HuH-7 (cell line): Measurements from ENCODE around the gene PRR12.

ENCODE experiments used
- DNase-seq: peaks from one replicate; pipeline ENCODE4 v3.0.0; 2011; ENCODE audit warnings: low spot score

The PRR12 gene

GRCh38 chr19:49560358-49560900 lies 30.6 kb upstream of the PRR12 start:
- DNase-seq, result no peak

- DNase-seq, result no peak
These were observed 26.4 kb upstream of the PRR12 start for GRCh38 chr19:49564616-49565045.

GRCh38 chr19:49565261-49565660 lies 25.7 kb upstream of the PRR12 start:
- DNase-seq, result no peak

DNA sequence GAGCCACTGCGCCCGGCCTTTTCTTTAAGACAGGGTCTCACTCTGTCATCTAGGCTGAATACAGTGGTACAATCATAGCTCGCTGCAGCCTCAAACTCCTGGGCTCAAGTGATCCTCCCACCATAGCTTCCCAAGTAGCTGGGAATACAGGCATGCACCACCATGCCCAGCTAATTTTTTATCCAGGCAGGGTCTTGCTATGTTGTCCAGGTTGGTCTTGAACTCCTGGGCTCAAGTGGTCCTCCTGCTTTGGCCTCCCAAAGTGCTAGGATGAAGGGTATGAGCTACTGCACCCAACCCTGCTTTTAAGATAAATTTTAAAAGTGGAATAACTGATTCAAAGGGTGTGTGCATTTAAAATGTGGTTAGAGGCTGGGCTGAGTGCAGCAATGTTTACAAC lies 24.7 kb upstream of the PRR12 start:
- no peak for DNase-seq

DNA sequence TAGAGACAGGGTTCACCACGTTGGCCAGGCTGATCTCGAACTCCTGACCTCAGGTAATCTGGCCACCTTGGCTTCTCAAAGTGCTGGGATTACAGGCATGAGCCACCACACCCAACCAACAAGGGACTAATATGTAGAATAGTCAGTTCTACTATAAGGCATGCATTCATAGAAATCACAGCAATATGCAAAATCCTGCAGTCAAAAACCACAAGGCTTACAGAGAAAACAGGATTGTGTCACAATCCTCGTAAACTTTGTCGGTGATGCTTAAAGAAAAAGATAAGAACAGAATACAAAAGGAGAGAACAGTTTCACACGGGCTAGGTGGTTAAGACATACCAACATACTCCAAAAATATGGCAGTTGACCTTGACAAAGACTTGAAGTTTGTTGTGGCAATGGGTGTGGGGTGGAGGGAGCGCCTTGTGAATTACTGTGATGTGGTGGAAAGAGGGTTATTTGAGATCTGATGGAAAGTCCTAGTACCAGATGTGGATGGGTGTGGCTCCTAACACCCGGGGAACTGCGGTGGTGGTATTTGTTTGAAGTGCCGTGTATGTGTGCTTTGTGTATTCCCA lies 23.0 kb upstream of the PRR12 start:
- no peak for DNase-seq

- peak; percentile 72 for DNase-seq
These were observed 20.7 kb upstream of the PRR12 start for GRCh38 chr19:49570138-49570856.

DNA sequence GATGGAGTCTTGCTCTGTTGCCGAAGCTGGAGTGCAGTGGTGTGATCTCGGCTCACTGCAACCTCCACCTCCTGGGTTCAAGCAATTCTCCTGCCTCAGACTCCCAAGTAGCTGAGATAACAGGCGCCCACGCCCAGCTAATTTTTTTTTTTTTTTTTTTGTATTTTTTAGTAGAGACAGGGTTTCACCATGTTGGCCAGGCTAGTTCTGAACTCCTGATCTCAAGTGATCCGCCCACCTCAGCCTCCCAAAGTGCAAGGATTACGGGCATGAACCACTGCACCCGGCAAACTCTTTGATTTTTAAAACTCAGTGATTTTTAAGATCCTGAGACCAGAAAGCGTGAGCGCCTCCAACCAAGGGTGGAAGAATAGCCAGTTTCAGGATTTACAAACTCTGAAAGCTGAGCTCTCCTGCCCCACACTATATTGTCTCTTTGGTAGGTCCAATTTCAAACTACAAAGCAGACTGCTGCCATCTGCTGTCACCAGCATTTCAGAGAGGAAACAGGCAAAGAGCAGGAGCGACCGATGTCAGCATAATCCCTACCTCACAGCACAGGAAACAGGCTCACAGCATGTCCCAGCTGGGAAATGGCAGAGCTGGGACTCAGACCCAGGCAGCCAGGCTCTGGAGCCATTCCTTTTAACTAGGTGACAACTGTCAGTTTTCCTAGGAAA lies 19.8 kb upstream of the PRR12 start:
- no peak for DNase-seq

GRCh38 chr19:49573009-49573408 lies 18.0 kb upstream of the PRR12 start:
- no peak for DNase-seq

GRCh38 chr19:49573425-49573824 lies 17.6 kb upstream of the PRR12 start:
- no peak for DNase-seq

DNA sequence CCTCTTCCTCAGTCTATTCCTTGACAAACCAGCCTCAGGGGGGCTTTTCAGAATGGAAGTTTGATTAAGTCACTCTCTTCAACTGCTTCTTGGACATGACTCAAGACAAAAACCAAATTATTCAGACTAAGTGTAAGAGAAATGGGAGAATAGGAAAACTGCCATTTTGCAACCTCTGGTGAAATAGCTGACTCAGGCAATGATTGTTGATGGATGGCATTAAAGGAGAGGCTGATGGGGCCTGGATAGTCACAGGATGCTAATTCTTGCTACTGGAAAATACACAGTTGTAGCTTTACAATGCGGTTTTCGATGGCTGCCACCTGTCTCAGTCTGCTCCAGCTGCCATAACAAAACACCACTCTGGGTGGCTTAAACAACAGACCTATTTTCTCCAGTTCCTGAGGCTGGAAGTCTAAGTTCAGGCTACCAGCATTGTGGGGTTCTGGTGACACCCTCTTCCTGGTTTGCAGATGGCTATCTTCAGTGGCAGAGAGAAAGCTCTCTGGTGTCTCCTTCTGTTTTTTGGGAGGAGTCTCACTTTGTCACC lies 16.7 kb upstream of the PRR12 start:
- no peak for DNase-seq

GRCh38 chr19:49579193-49579592 lies 11.8 kb upstream of the PRR12 start:
- no peak for DNase-seq

DNA sequence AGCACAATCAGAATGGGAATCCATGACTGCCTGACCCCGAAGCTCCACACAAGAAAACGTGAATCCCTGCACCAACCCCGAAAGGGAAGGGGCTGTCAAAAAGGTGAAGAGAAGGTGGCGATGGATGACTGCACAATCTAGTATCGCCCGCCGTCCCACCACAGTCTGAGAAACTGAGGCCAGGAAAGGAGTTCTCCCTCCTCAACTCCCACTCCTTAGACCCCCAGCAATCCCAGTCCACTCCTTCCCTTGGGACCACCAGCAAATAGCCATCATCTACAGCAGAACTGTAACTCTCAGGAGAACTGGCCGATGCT lies 11.1 kb upstream of the PRR12 start:
- peak; percentile 1 for DNase-seq

DNA sequence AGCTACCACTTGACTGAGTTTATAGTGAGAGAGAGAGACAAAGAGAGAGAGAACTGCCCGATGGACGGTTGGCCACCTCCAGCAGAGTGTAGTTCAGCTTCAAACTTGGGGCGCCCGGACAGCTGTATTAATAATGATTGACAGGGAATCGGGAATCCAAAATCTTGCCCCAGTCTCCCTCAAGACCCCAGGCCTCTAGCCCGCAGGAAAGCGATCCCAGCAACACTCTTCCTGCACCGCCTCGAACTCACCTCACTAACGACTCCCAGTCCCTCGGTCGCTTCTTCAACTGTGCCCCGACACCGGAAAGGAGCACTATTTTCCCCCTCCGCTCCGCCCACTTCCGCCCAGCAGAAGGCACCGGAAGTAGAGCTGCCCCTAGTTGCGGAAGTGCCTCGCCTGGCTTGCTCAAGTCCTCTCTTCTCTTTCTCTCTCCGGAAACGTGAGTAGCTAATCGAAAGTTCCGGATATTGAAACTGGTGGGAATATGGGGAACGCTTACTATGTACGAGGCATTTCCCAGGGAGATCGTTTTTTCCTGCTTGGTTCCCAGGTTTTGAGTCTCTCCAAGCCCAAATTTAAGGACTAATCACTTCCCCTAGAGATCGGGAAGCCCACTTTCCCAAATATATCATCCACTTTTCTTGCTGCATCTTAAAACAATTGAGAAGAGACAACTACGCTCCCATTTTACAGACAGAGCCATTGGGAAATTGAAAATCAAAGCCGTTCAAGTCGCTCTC lies 10.5 kb upstream of the PRR12 start, which contains the start of gene NOSIP:
Gene NOSIP, minus strand, starts transcription at position 293 of the 743 bp plus-strand sequence. CDS start 19,865 bp downstream, outside the sequence.
- peak; percentile 84 for DNase-seq

DNA sequence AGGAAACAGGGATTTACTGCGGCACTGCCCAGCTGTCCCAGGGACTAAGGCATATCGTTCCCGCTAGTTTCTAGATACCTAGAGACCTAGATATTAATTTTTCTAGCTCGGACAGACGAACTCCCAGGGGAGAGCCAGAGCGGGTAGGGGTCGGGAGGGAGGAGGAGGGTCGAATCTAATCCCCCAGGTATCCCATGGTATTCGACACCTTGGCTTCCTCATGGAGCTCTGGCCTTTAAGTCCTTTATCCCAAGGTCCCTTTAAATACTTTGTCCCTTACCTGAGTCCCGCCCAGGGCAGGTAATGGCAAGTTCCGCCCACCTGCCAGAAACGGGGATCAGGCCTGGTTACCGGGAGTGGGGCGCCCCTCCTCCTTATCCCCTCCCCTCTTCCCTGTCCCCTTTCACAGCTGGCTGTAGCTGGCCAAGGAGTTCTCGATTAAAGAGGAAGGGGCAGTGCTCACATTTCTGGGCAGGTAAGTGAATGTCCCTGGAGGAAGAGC lies 9.9 kb upstream of the PRR12 start, which contains the start of gene PRRG2:
Gene PRRG2, plus strand, starts transcription at position 310 of the 502 bp plus-strand sequence. CDS start 1,904 bp downstream, outside the sequence.
- DNase-seq, result no peak

DNA sequence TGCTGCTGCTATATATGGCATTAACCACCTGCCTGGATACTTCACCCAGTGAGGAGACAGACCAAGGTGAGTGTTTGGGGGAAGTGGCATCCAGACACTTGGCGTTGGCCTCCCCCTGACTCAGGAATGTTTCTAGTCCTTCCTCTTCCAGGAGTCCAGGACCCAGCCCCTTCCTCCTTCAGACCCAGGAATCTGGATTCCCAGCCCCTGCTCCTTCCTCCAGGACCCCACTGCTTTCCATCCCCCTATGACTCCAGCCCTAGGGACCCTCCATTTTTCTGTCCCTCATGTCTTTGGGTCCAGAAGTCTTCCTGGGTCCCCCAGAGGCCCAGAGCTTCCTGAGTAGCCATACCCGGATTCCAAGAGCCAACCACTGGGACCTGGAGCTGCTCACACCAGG lies 7.7 kb upstream of the PRR12 start:
- no peak for DNase-seq

- DNase-seq, result no peak
These were observed 6.0 kb upstream of the PRR12 start for GRCh38 chr19:49585023-49585422.

DNA sequence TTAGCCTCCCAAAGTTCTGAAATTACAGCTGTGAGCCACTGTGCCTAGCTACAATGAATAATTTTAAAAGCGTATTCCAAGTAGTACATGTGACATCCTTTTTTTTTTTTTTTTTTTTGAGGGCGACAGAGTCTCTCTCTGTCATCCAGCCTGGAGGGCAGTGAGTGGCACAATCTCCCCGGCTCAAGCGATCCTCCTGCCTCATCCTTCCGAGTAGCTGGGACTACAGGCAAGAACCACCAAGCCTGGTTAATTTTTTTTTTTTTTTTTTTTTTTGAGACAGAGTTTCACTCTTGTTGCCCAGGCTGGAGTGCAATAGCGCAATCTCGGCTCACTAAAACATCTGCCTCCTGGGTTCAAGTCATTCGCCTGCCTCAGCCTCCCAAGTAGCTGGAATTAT lies 3.8 kb upstream of the PRR12 start:
- DNase-seq, result no peak

- DNase-seq, result no peak
These were observed 2.4 kb upstream of the PRR12 start for GRCh38 chr19:49588365-49589122.

DNA sequence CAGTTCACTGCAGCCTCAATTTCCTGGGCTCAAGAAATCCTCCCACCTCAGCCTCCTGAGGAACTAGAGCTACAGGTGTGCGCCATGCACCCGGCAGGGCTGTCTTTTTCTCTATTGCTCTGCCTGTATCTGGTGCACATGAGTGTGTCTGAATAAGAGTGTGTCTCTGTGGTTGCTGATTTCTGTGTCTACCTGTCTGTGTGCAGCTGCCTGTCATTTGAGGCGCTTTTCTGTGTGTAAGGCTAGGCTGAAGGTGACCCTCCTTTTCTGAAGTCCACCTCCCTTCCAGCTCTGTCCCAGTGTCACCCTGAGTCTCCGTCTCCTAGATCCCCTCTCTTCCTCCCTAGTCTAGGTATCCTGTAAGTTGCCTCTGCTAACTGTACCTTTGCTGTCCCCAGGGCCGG lies 1.5 kb upstream of the PRR12 start:
- DNase-seq, result no peak

GRCh38 chr19:49590071-49590970 lies 661 bp upstream of the PRR12 start:
- DNase-seq, result peak; percentile 98
